Fibroblast of upper back skin (primary cell): ENCODE data around the gene UCK2.

Experiments
- DNase-seq: peaks from one replicate; pipeline ENCODE4 v3.0.0-alpha.2; 2013

UCK2 gene

DNA sequence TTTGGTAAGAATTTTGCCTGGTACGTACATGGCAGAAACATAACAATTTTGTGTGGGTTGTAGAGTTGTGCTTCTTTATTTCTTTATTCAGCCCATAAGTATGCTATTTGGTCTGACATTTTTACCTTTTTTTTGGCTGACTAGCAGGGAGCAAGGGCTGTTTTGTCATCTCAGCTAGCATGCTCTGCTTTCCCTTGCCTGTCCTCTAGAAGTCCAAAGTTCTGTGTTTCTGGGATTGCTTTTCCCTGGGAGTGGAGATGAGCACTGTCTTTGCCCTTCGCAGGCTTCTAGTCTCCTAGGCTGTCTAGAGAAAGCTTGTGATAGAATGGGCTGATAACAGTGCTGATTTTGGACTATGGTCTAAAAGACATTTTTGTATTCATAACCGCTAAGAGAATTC, 7.5 kb downstream of the UCK2 start:
- DNase-seq = no peak

DNA sequence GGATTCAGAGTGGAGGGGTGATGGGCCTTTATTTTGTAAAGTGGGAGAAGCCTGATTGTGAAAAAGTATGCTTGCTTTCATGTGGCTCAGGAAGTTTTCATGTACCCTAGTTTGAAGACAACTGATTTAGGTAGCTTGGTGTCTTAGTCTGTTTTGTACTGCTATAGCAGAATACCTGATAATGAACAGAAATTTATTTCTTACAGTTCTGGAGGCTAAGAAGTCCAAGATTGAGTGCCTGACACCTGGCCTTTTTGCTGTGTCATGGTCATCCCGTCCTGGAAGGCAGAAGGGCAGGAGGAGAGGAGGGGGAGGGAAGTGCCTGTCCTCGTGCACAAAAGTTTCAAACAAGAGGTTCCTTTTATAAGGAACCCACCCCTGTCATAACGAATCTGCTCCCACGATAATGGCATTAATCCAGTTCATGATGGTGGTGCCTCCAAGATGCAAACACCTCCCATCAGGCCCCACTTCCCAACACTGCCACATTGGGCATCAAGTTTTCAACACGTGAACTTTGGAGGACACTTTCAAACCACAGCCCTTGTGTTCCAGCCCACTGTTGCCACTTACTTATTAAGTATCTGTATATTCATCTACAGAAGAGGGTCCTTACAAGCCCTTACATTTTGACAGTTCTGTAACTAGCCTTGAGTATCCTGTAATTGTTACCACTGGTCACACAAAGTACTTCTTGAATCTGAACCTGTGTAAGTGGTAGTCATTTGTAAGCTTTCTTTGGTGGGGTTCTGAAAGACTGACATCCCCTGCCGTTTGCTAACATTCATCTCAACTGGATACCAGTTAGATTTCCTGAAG, 9.5 kb downstream of the UCK2 start:
- DNase-seq = no peak

DNA sequence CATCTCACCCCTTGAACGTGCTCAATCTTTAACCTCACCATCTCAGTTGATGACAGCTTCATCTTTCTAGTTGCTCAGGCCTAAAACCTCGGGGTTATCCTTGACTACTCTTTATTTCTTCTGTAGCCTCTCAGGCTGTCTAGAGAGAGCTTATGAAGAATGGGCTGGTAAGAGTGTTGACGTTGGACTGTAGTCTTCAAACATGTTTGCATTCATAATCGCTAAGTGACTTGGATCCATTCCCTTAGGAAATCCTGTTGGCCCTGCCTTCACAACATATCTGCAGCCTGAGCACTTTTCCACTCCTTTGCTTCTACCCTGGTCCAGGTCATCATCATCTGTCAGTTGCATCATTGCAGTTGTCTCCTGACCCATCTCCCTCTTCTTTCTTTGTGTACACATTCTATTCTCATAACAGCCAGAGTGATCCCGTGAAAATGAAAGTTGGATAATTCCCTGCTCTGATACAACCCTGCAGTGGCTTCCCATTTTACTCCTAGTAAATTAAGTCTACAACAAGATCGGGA, 10.5 kb downstream of the UCK2 start:
- no peak for DNase-seq

DNA sequence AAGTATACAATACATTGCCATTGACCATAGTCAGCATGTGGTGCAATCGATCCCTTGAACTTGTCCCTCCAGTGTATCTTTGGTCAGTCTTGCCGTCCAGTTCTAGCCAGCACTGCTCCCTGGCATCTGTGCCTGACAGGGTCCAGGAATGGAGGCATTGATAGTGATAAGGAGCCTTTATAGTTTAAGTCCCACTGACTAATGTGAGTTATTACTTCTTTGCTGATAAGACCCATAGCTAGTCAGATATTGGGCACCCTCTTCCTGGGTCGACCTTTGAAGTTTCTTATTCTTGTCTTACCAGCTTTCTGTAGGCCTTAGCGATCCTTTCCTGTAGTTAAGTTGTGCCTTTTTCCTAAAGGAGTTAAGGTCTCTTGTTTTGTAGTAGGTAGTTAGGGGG, 13.0 kb downstream of the UCK2 start:
- DNase-seq = no peak

DNA sequence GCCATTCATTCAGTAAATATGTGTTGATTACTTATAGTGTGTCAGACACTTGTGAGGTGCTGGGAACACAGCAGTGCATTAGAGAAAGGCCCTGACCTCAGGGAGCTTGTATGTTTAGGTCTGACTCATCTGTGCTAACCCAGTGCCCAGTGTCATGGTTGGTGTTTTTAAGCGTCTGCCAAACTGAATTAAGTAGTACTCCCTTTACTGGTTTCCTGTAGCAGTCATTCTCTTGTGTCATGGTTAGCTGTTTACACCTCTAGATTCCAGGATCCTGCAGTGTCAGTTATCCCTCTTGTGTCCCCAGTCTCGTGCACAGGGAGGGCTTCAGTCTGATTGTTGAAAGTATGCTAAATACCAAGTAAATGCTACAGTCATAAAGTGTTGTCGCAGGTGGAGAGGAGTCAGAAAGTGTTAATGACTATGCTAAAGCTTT, 14.2 kb downstream of the UCK2 start:
- DNase-seq = peak; percentile 10

DNA sequence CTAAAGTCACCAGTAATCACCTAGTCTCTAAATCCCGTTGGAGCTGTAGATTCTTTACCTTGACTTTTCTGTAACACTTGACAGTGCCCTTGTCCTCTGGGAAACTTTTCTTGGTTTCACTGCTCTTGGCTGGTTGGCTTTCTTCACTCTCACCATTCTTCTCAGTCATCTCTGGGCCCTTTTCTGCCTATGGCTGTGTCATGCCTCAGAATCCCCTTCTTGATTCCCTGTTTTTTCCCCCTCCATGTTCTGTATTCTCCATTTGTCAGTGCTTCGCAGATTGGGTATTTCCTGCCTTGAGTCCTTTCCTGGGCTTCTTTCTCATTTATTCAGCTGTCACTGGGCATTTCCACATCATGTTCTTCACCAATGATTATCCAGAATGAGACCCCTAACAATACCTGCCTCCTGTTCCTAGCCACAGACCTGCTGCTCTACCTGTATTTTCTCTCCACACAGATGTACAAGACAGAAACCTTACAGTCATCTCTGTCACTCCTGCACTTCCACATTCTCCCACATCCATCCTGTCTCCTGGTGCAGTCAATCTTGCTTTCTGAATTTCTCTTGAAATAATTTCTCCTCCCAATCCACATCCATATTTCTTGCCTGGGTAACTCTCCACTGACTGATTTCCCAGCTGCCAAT, 14.7 kb downstream of the UCK2 start:
- DNase-seq = no peak

DNA sequence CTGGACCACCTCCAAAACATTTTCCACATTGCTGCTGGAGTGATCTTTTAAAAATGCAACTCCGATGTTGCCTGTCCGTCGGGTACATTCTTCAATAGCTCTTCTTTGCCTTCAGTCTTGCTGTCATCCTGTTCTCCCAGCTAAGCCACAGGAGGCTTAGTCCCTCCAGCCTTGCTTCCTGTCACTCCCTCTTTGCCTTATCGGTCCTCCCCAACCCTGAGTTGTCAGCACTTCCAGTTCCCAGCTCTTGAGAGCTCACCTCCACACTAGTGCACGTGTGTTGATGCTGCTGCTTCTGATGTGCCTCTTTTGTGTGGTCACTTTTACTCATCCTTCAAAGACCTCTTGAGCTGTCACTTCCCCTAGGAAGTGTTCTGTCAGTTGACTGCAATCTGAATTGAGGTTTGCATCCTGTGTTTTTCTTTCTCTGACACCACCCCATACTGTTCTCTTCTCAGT, 15.3 kb downstream of the UCK2 start:
- peak; percentile 61 for DNase-seq

DNA sequence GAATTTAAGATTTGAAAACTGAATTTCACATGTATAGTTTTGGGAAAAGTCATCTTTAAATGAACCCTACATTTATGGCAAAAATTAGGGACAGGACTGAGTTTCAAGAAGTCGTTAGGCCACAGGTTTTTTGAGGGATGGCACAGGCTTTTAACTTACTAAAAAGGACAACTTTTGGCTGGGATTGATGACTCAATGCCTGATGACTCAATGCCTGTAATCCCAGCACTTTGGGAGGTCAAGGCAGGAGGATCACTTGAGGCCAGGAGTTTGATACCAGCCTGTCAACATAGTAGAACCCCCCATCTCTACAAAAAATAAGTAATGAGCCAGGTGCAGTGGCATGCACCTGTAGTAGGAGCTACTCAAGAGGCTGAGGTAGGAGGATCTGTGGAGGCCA, 15.9 kb downstream of the UCK2 start:
- peak; percentile 25 for DNase-seq

DNA sequence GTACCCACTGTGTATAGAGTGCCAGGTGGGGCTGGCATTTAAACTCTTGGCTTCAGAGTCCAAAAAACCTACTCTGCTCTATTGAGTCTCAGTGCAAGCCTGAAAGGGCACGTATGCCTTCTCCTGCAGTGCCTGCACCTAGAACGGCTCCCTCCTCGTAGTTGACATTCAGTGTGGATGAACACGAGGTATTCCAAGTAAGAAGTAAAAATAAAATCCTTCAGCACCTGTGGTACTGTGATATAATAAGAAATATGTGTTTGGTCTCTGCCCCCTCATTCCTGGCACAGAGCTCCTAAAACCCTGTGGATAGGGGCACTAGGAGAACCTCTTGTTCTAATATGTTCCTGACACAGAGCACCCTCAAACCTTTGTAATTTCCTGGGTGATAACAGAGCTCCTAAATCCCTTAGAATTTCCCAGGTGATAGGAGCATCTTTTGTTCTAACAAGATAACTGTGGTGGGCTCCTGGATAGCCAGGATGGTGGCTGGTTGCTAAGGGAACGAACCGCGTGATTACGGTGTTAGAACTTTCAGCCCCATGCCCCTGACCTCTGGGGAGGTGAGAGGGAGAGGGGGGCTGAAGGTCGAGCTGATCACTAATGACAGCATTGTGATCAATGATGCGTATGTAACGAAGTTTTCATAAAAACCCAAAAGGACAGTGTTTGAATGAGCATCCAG, 16.8 kb downstream of the UCK2 start:
- no peak for DNase-seq

DNA sequence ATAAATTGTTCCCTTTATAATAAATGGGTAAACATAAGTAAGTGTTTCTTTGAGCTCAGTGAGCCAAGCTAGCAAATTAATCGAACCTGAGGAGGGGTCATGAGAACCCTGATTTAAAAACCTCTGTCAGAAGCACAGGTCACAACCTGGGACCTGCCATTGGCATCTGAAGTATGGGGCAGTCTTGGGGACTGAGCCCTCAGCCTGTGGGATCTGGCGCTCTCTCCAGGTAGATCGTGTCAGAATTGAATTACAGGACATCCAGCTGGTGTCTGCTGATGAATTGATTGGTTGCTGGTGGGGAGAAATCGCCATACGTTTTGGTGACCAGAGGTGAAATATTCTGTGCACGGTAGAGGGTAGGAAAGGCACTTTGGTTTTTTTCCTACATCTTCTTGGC, 17.5 kb downstream of the UCK2 start:
- DNase-seq = no peak

DNA sequence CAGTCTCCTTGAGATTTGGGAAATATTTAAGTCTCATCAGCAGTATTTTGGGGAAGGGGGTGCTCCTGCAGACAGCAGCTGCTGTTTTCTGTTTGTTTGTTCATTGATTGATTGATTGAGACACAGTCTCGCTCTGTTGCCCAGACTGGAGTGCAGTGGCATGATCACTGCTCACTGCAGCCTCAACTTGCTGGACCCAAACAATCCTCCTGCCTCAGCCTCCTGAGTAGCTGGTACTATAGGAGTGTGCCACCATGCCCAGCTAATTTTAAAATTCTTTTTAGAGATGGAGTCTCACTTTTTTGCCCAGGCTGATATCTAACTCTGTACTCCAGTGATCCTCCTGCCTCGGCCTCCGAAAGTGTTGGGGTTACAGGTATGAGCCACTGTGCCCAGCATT, 18.2 kb downstream of the UCK2 start:
- DNase-seq = no peak

DNA sequence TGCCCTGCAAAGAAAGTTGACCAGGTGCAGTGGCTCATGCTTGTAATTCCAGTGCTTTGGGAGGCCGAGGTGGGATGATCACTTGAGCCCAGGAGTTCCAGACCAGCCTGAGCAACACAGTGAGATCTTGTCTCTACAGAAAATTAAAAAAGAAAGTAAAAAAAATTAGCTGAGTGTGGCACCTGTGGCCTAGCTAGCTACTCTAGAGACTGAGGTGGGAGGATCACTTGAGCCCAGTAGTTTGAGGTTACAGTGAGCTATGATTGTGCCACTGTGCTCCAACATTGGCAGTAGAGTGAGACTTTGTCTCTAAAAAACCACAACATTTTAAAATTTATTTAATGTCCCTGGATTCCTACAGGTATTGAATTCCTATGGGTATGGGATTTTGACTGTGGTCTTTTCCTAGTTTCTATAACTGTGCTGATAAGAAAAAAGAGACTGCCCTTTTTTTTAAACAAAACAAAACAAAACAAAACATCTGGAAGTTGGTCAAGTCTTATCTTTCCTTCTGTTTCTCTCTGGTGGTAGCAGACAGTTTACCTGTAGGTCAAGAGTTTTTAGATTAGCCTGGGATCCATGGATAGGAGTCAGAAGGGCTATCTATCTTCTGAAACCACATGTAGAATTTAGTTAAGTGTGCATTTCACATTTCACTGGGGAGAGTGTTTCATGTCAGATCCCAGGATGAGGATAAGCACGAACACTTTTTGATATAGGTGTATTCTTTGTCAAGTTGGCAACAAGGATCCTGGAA, 18.8 kb downstream of the UCK2 start:
- DNase-seq = no peak

DNA sequence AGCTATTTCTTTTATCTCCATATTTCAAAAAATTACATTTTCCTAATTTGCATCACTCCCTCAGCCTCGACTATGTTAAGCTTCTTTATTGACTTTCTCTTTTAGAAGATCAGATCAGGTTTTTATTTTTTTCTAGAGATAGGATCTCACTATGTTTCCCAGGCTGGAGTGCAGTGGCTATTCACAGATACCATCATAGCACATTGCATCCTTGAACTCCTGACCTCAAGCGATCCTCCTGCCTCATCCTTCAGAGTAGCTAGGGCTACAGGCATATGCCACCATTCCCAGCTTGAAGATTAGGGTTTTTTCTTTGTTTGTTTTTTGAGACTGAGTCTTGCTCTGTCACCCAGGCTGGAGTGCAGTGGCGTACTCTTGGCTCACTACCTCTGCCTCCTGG, 20.1 kb downstream of the UCK2 start:
- DNase-seq = no peak

DNA sequence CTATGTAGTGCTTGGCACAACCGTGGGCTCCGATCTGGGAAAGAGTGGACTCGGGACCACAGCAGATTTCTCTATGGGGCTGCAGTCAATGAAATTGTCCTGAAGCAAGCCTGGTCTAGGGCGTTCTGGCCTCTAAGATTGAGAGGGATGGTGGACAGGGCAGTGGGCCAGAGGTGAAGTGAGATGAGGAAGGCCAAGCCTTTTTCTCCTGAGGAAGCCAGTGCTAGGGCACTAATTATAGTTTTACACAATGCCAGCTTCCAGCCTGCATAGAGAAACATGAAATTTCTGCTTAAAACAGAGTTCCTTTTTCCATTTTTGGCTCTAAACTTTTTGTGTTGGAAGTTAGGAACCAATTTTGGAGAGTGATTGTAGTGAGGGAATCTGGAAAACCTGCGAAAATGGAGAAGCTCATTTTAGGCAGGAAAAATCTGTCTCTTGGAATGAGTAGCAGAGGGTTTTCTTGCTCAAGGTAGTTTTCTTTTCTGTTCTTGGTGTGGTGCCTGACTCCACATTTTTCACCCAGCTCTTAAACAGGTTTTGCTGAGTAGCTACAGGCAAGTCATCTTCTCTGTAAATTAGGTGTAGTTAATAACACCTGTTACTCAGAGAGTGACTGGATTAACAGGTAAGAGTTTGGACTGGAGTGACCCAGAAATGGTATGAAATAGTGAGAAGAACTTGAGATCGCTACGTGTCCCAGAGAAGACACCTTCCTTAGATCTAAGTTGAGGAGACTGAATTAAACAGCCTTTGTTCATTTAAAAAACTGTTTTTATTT, 22.1 kb downstream of the UCK2 start:
- no peak for DNase-seq

DNA sequence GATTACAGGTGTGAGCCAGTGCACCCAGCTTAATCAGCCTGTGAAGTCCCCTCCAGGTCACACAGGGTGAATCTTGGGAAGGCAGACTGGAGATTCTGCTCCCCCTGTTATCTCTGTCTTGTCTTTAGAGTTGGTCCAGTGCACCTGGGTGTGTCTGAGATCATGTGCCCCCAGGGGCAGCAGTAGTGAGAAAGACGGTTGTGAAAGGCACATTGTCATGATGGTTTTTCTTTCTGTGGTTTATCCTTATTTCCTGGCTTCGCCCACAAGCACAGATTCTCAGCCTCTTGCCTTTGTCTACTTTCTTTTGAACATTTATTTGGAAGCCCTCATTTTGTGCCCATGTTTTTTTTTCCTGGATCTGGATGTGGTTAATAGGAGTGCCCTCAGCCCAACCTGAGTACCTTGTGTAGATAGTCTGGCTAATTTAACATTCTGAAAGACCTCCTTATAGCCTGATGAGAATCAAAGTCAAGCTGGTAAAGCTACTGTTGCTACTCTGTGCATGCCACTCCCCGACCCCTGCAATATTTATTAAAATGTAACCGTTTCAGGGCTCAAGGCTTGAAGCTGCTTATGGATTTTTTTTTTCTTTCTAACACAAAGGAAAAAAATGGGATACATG, 23.7 kb downstream of the UCK2 start:
- peak; percentile 30 for DNase-seq

DNA sequence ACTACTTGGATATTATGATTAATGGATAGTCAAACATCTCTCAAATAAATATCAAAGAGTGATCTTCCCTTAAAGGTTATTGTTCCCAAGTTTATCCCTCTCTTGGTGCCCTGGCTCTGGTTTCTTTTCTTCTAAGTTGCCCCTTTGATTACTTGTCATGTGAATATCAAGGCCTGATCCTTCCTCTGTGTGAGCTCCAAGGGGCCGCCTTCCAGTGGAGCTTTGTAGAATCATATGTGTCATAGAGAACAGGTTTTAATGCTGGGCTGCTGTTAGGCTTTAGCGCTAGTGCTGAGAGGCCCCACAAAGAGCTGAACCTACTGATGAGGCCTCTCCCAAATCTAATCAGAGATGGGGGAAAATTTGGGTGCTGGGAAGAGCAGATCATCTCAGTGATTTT, 25.5 kb downstream of the UCK2 start:
- peak; percentile 12 for DNase-seq

DNA sequence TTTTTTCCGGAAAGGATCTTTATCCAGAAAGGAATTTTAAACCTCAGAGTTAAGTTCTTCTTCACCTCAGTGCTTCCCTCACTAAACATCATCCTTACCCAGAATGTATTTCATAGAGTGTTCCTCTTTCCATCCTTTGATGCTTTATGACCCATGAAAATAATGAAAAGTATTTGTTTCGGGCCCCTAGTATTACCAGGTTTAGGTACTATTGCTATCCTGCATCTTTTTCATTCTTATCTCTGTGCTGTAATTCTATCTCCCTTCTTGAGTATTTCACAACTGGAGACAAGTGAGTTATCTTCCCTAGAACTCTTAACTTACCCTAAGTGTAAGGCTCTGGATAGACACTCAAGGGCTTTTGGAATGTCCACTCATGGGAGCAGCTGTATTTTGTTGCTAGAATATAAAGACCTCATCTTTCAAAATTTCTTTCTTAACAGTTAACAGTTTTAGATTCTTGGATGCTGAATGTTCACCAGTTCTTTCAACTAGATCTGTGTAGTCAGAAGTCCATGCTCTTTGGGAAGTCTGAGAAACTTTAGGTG, 26.2 kb downstream of the UCK2 start:
- no peak for DNase-seq

DNA sequence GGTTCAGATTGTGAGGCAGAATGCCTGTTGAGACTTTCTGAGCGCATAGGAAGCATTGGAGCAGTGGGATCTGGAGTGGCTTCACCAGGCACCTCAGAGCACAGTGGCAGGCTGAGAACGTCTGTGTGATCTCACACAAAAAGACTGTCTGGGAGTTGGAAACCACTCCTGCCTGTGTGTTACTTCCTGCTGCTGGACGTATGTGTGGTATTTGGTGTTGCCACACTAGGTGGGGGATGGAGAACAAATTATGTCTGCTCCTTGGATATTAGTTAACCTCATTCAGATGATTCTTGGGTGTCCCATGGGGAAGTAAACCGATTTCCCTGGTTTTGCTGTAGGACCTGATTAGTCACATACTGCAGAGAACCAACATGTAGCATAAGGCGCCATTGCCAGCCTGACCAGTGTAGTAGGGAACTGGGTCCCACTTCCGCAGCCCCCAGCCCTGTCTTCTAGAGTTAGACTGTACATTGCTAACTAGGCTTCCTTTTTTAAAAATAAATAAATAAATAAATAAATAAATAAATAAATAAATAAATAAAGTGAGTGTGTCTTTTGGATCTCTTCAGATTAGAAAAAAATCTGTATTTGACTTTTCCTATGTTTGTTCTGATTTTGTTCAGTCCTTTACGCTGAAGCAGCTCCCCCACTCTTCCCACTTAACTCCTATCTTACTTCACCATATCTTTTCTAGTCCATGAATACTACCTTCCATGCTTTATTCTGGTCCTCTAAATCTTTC, 26.9 kb downstream of the UCK2 start:
- peak; percentile 98 for DNase-seq

DNA sequence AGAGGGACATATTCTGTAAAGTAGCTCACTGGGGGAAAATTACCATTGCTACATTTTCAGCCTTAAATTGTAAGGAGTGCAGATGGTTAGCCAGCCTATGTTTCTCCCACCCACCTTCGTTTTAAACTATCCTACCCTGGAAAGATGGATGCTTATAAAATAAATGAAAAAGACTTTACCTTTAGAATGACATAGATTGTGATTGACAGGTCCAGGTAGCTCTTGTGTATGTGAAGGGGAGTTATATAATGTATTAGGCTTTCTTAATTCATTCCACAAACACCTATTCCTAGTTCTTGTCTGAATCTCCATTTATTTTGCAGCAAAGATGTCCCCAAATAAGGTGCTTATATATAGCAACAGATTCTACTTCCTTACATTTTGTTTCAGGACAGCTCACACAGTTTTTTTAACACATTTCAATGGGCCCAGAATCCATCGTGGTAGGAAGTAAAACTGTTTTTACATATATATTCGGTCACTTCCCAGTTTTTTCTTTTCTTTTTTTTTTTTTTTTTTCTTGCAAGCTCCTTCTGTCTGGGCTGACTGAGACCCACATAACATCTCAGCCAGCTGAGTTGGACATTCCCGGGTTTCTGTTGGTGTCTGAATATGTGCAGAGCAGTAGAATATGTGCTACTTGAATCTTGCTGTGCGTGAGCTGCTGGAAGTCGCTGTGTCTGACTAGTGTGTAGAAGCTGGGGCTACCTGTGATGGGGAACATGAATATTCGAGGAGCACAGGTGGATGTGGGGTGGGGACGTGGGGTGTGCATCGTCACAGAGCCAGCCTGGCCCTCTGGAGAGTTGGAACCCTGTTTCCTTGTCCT, 27.8 kb downstream of the UCK2 start:
- peak; percentile 3 for DNase-seq

DNA sequence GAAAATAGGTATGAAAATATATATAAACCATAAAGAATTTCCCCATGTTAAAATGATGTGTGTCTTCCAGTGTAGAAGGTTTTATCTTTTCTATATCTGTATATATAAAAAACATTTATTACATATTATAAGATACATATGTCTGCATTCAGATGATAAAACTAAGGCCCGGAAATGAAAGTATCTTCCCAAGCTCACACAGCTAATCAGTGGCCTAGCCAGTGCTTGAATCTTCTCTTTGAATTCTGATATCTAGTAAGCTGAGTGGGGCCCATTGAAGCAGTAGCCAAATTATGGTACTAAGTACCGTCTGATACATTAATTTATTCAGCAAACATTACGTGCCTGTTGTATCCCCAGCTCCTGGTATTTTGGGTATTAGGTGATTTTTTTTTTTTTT, 28.6 kb downstream of the UCK2 start:
- DNase-seq = no peak
